ENCODE results near the gene MXRA5. TPM values are rescaled to one million over a fixed set of nuclear protein-coding genes. Genes with fewer than 3 reads are reported as not detected.
"Not testable (repeated sequence)": the region's sequence is repeated elsewhere in the genome, so short reads cannot be mapped to it uniquely, and the experiment has no call there.

Gene MXRA5
- total RNA-seq, 1 donor from 2014 or later = 0.82 TPM

DNA sequence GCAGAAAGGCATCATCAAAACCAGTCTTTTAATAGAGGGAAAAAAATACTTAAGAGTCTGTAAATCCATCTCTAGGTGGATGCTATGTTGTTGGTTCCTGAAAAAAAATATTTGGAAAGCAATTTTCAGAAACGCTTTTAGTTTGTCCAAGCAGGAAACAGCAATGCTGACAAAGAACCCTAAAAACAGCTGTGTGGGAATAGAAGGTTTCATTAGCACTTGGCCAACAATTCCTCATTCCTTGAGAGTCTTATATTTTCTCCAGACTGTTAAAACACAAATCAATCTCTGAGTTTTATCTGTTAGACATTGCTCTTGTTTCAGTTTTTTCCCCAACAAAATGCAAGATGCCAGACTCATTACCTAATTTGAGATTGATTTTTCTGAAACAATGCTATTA is 6.4 kb downstream of the MXRA5 start:
- DNase-seq (ENCODE audit: low spot score in 2 of 2) (no peak), FAIRE-seq (no peak)

DNA sequence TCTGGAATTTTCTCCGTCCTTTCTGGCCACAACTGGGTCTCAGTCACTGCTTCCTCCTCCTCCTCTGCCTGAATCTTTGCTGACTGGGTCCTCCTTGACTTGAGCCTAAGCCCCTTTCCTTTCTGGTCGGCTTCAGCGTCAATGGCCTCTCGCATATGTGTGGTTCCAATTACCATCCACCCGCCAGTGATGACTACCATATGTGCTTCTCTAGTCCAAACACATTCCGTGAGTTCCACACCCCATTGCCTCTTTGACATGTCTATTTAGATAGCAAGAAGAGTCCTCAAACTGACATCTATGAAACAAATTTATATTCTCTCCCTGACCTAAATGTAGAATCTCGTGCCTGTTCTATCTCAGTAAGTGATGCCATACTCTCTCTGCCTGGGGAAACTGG is 19.8 kb downstream of the MXRA5 start:
- FAIRE-seq (no peak), DNase-seq (ENCODE audit: low spot score in 2 of 2) (no peak)

DNA sequence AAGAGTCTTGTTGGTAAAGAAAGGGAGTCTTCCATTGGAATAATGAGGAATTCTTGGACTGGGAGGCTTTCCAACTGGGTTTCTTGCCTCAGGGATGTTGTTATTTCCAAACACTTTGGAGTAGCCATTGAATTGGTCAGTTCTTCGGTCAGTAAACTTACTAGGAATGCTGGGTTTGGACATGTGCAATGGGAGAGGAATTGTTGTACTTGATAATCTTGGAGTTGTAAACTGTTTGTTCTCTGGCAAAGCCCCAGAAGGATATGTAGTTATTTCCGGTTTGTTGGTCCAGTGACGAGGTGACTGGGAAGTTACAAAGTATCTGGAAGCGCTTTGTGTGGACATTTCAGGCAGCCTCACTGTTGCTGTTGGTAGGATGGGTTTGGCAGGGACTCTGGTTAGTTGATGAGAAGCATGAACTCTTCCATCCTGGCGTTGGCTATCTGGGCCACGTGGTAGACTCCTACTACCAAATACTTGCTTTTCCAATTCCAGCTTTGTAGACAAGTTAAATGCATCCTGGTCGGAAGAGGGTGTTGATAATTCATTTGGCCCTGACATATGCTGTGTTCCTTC is 25.9 kb downstream of the MXRA5 start:
- no peak for DNase-seq (ENCODE audit: low spot score in 2 of 2)
- no peak for FAIRE-seq

DNA sequence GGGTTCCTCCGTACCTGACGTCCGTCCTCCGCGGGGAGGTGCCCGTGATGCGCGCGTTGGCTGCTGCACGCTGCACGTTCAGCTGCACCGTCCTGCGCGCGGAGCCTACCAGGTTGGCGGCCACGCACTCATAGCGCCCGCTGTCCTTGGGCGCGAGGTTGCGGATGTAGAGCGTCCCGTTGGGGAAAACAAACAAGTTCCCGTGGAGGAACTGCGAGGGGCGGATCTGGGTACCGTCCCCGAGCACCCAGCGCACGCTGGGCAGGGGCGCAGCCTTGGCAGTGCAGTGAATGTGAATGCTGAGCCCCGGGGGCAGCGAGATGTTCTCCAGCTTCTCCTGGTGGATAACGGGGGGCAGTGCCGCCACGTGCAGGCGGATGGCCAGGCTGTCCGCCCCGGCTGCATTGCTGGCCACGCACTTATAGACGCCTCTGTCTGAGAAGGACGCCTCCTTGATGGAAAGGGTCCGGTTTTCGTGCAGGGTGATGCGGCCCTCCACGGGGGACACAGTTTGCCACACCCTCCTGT is 29.2 kb downstream of the MXRA5 start:
- DNase-seq (ENCODE audit: low spot score in 2 of 2) = no peak
- no peak for FAIRE-seq

DNA sequence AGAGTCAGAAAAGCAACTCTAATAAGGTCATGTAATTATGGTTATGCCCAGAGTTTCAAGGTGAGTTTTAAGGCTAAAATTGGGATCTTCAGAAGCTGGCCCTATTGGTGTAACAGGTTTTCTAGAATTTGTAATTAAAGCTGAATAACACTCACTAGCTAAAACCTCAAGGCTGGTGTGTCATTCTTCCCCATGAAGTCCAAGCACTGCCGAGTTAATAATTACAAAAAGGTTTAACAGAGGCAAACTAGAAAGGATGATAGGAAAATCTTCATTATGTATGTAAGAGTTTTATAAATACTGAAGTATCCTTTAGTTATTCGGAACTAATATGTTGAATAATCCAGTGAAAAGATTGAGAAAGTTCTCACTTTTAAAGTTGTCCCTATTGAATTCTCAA is 34.3 kb downstream of the MXRA5 start:
- DNase-seq (ENCODE audit: low spot score in 2 of 2) (no peak), FAIRE-seq (no peak)

DNA sequence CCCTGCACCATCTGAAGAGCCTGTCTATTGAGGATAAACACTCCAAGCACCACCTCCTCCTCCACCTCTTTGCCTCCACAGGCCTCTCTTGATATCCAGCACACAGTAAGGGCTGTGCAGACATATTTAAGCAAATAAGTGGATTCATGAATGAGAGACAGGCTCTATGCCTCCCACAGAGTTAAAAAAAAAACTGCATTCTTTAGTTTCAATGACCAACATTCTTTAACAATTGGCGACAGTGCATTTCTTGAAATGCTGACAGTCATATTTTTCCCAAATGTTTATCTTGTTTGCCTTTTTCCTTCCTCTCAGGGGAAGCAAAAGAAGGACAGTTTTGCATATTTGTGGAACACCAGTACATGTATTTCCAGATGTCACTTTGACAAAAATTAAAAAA is 38.6 kb downstream of the MXRA5 start:
- DNase-seq (ENCODE audit: low spot score in 2 of 2) = no peak

DNA sequence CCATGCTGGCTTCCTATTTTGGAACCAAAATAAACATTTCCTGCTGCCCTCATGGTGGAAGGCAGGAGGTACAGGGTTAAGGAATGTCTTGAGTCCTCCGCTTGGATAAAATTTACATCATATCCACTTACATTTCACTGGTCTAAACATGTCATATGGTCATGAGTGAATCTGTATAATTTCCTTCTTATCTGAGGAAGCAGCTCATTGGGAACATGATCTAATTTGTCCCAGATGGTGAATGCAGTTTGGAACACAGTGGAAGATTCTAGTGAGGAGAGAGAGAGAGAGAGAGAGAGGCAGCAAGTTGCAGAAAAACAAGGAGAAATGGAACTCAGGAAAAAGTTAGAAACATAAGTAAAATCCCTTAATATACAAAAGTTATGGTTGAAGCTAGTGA is 46.8 kb downstream of the MXRA5 start:
- FAIRE-seq (no peak), DNase-seq (ENCODE audit: low spot score in 2 of 2) (no peak)

More for the DNA sequence above, 38.6 kb downstream of the MXRA5 start:
- FAIRE-seq = no peak

DNA sequence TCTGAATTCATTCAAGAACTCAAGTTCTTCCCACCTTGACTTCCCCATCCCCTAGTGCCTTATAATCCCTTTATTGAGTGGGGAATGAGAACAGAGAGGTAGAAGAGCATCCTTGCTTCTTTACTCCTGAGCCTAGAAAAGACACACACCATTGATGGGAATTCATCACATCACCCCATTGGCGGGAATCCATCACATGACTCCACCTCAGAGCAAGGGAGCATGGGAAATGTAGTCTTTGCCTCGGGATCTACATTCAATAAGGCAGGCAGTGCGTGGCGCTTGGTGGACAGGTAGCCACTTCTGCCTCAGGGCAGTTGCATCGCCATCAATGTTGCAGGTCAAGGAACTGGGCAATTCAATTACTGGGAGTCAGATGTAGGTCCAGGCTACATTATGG is 50.7 kb downstream of the MXRA5 start:
- no peak for DNase-seq (ENCODE audit: low spot score in 2 of 2)
- FAIRE-seq = no peak

DNA sequence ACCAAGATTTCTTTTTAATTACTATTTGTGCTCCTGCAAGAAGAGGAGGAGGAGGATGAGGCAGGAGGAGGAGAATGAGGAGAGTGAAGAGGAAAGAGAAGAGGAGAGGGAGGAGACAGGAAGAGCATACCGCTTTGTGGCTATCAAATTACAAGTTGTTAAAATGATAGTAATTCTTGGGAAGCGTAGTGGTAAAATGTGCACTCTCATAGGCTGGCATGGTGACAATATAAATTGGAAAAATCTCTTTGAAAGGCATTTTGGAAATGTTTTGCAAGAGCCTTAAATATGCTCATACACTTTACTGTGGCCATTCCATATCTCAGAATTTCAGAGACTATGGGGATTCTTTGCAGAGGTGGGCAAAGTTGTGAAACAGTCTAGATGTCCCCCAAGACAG is 53.2 kb downstream of the MXRA5 start:
- FAIRE-seq = no peak

DNA sequence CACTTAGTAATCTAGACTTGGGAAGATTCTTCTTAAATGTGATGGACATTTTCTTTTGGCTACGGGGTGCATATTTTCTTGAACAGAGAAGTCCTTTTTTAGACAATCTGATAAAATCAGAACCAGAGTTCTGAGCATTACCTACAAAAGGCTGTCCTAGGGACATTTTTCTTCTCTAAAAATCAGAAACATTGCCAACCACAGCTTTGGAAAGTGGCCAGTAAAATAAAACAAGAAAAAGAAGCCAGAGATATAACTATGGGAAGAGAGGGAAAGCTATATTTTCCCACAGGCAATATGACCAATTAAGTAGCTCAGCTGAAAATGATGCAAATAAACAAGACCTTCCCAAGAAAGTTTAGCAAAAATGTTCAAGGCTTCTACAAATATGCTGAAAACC is 55.9 kb downstream of the MXRA5 start:
- no peak for FAIRE-seq
- no peak for DNase-seq (ENCODE audit: low spot score in 2 of 2)

More for the DNA sequence above, 53.2 kb downstream of the MXRA5 start:
- no peak for DNase-seq (ENCODE audit: low spot score in 2 of 2)

DNA sequence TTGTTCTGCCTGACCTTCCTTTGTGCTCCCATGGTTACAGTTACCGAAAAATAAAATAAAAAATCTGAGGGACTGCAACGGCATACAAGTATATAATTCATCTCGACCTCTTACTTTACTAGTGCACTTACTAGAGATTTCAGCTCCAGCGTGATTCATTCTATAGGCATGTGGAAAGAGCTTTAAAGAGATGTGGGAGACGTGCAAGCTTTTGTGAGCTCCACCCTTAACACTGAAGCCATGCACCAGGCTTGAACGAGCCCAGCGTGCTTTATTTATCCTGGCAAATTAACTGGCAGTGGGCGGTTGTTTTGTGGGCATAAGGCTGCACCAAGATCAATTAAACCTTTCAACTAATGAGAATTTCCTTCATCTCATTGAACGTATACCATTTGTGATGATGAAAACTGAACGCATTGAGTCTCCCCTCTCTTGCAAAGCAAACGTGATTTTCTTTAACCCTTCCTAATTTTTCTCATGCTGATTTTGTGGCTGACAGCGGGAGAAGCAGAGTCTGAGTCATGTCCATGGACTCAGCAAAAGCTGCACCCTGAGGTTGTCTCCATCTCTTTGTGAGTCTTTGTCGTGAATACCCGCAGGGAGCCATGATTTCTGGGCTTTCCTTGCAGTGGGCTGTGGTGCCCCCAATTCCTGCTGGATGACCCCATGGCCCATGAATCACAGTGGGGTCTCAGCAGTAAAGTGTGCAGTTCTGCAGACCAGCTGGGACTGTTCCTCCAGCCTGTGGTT is 60.1 kb downstream of the MXRA5 start:
- no peak for DNase-seq (ENCODE audit: low spot score in 2 of 2)
- no peak for FAIRE-seq

DNA sequence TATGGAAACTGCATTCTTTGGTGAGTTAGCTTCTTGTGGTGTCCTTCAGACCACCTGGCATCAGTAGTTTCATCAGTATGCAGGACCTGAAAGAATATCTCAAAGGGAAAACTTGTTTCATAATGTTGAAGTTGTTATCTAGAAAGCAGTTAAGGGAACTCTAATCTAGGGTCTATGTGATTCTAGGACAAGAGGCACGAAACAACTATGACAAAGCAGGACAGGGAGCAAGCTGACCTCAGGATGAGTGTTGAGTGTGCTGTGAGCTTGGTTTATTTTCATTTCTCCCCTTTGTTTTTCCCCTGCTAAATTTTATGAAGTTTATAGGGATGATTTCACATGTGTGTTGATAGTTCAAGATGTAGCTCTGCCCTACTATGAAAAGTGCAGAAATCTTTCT is 65.7 kb downstream of the MXRA5 start:
- DNase-seq (ENCODE audit: low spot score in 2 of 2) (no peak), FAIRE-seq (no peak)

DNA sequence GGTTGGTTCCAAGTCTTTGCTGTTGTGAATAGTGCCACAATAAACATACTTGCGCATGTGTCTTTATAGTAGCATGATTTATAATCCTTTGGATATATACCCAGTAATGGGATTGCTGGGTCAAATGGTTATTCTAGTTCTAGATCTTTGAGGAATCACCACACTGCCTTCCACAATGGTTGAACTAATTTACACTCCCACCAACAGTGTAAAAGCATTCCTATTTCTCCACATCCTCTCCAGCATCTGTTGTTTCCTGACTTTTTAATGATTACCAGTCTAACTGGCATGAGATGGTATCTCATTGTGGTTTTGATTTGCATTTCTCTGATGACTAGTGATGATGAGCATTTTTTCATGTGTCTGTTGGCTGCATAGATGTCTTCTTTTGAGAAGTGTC is 72.8 kb downstream of the MXRA5 start:
- DNase-seq (ENCODE audit: low spot score in 2 of 2); FAIRE-seq: not testable (repeated sequence)

DNA sequence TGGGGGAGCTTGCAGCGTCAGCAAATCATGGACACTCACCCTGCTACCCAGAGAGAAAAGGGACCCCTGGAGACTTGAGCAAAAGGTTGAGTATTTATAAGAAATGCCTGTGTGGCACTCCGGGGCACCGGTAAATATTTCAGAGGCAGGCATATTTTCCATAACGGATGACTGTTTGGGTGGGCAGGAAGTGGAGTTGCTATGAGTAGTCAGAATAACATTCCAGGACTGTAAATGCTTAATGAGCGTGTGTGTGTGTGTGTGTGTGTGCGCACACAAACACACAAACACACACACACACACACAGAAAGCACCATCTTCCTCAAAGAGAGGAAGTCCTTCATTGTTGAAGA is 74.6 kb downstream of the MXRA5 start:
- FAIRE-seq = no peak
- DNase-seq (ENCODE audit: low spot score in 2 of 2) = no peak

DNA sequence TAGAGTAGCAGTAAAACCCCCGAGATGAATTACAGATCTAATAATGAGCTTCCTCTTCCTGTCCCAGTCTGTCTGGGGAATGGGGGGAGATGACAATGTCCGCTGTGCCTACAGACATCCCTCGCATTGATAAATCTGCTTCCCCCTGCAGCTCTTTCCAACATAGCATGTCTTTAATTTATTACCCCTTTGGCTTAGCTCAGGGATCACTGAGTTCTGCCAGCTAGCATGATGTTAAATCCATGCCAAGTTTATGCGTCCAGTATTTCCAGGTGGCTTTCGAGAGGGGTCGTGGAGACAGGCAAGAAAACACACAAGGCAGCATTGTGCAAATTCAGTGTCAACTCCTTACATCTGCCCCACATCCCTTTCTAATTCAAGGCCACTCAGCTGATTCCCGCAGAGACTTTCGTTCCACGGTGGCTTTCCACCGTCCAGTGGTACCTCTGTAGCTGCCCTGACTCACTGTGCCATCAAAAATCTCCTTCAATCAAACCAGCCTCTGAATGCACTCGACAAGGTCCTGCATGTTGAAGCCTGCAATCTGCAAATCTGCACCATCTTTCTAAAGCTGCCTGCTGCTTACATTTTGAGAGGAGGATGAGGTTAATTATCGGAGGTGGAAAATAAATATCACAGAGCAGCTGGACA is 75.1 kb downstream of the MXRA5 start:
- FAIRE-seq = no peak
- DNase-seq (ENCODE audit: low spot score in 2 of 2) = no peak

DNA sequence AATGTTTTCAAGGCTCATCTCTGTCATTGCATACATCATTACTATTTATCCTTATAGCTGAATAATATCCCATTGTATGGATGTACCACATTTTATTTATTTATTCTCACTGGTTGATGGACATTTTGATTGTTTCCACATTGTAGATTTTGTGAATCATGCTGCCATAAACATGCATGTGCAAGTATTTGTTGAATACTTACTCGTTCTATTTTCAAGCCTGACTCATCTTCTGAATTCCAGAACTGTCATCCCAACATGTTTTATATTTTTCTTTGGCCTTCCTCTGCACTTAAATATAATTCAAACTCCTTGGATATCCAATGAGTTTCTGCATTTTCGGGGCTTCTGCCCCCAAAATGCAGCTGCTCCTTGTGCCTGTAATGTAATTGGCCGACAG is 77.6 kb downstream of the MXRA5 start:
- DNase-seq (ENCODE audit: low spot score in 2 of 2) (no peak), FAIRE-seq (no peak)

DNA sequence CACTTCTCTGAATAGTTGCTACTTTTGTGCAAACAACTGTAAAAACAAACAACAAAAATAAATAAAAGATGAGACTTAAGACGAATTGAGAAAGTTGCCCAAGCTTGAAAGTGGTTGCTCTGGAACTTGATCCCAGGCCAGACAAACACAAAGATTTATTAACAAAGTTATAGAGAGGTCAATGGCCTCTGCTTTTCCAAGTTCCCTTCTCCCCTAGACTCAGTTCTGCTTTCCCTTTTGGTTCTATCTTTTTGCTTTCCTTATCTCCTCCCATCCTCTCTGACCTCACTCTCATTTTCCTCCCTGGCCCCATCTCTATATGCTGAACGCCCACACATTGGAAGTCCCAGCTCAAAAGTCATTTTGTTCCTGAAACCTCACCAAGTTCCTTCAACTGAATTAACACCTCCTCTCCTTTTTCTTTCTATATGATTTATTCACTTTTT is 82.7 kb downstream of the MXRA5 start:
- DNase-seq (ENCODE audit: low spot score in 2 of 2) = no peak
- FAIRE-seq = no peak

DNA sequence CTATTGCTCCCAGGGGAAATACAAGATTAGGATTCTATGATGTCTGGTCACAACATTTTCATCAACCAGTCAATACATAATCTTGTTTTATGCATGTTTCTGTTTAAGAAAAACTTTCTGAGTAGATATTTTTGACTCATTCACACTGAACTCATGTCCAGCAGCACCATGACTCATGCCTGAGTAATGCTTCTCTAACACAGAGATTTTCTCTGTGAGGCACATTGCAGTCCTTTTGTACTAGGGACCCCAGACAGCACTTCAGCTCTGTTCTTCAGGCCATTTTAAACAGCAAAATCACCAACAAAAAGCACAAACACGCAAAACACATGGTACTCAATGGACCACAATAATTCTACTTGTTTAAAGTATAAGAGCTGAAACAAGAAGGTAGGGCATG is 83.6 kb downstream of the MXRA5 start:
- FAIRE-seq (no peak), DNase-seq (ENCODE audit: low spot score in 2 of 2) (peak in 1 of 2 donors; percentile 1)

Measured in frontal cortex (tissue), 4 donors.